ENCODE data around the gene HBEGF.

The HBEGF gene

DNA sequence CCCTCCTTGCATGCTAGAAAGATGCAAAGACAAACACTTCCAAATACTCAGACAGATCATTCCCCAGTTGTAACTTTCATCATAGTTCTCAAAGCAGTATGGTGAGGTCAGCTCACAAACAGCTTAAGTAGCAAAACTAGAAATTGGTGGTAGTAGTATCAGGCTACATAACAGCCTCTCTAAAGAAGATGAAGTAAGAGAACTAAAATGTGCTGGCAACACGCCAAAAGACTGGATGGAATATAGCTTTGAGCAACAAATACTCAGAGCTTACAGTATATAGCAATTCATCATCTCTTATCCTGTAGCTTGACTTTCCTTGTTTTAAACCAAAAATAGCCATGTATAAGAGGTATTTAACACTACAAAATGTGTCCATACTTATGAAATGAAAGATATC is 51.0 kb downstream of the HBEGF start:
- Histone ChIP-seq H2AFZ (ENCODE audit: low read depth, low read length) (no peak overlapping the region), H3K4me3 (ENCODE audit: low read depth in 1 of 2, low read length in 2 of 2) (no peak overlapping the region), H3K9ac (ENCODE audit: low read depth, low read length) (no peak overlapping the region), H3K27me3 (ENCODE audit: insufficient read depth, low read length, poor library complexity) (no peaks in the 10 kb centered on the region), H3K9me3 (ENCODE audit: insufficient read depth, low read length, severe bottlenecking) (no peaks in the 10 kb centered on the region), H3K36me3 (ENCODE audit: insufficient read depth, low read length) (peaks cover 24% of the 10 kb centered on the region), H3K79me2 (ENCODE audit: insufficient read depth, low read length) (peaks cover 94% of the 10 kb centered on the region), H3K4me2 (ENCODE audit: insufficient read depth, low read length) (no peak overlapping the region), H3K4me1 (ENCODE audit: insufficient read depth, low read length) (peaks cover 19% of the 10 kb centered on the region), H3K27ac (ENCODE audit: low read length) (no peak overlapping the region), H4K20me1 (ENCODE audit: insufficient read depth, low read length) (peaks cover 5% of the 10 kb centered on the region; the same call in 1 of the 2 replicates)
- TF ChIP-seq EZH2 (IDR thresholded peaks at IDR 0.05; ENCODE audit: borderline replicate concordance, low read depth, low read length, severe bottlenecking), result no peak
- TF ChIP-seq CTCF (IDR thresholded peaks at IDR 0.05; ENCODE audit: borderline replicate concordance, extremely low read depth, low read length, poor library complexity, severe bottlenecking), result no peak
- no peak for DNase-seq
- peak; percentile 22; the same call in 1 of the 3 replicates for ATAC-seq (ENCODE audit: insufficient read depth, low read depth)

GRCh38 chr5:140294753-140295152 is 51.6 kb downstream of the HBEGF start:
- H3K4me3 ChIP-seq (ENCODE audit: low read depth in 1 of 2, low read length in 2 of 2), result no peak overlapping the region
- H3K36me3 ChIP-seq (ENCODE audit: insufficient read depth, low read length), result peaks cover 18% of the 10 kb centered on the region; the same call in 1 of the 2 replicates
- H4K20me1 ChIP-seq (ENCODE audit: insufficient read depth, low read length), result peaks cover 11% of the 10 kb centered on the region
- no peak for DNase-seq
- peaks cover 14% of the 10 kb centered on the region for H3K4me1 ChIP-seq (ENCODE audit: insufficient read depth, low read length)
- no peak overlapping the region for H2AFZ ChIP-seq (ENCODE audit: low read depth, low read length)
- H3K9ac ChIP-seq (ENCODE audit: low read depth, low read length), result no peak overlapping the region
- ATAC-seq (ENCODE audit: insufficient read depth, low read depth), result no peak
- no peak for TF ChIP-seq EZH2 (IDR thresholded peaks at IDR 0.05; ENCODE audit: borderline replicate concordance, low read depth, low read length, severe bottlenecking)
- TF ChIP-seq CTCF (IDR thresholded peaks at IDR 0.05; ENCODE audit: borderline replicate concordance, extremely low read depth, low read length, poor library complexity, severe bottlenecking), result no peak
- H3K27me3 ChIP-seq (ENCODE audit: insufficient read depth, low read length, poor library complexity), result no peaks in the 10 kb centered on the region
- H3K27ac ChIP-seq (ENCODE audit: low read length), result no peak overlapping the region
- H3K79me2 ChIP-seq (ENCODE audit: insufficient read depth, low read length), result peaks cover 94% of the 10 kb centered on the region
- no peak overlapping the region for H3K4me2 ChIP-seq (ENCODE audit: insufficient read depth, low read length)
- no peaks in the 10 kb centered on the region for H3K9me3 ChIP-seq (ENCODE audit: insufficient read depth, low read length, severe bottlenecking)

GRCh38 chr5:140293849-140294100 is 52.6 kb downstream of the HBEGF start:
- no peaks in the 10 kb centered on the region for H3K9me3 ChIP-seq (ENCODE audit: insufficient read depth, low read length, severe bottlenecking)
- DNase-seq (no peak), ATAC-seq (ENCODE audit: insufficient read depth, low read depth) (no peak)
- TF ChIP-seq EZH2 (IDR thresholded peaks at IDR 0.05; ENCODE audit: borderline replicate concordance, low read depth, low read length, severe bottlenecking) (no peak), CTCF (IDR thresholded peaks at IDR 0.05; ENCODE audit: borderline replicate concordance, extremely low read depth, low read length, poor library complexity, severe bottlenecking) (no peak)
- 0 out of 2 replicates have a peak overlapping the region, but pooled peaks have one; percentile 0 for H3K27ac ChIP-seq (ENCODE audit: low read length)
- H3K4me3 ChIP-seq (ENCODE audit: low read depth in 1 of 2, low read length in 2 of 2), result no peak overlapping the region
- H3K4me2 ChIP-seq (ENCODE audit: insufficient read depth, low read length), result no peak overlapping the region; the same call in 1 of the 2 replicates
- peaks cover 10% of the 10 kb centered on the region; the same call in 1 of the 2 replicates for H3K36me3 ChIP-seq (ENCODE audit: insufficient read depth, low read length)
- H3K79me2 ChIP-seq (ENCODE audit: insufficient read depth, low read length), result peaks cover 97% of the 10 kb centered on the region
- H2AFZ ChIP-seq (ENCODE audit: low read depth, low read length), result no peak overlapping the region
- no peaks in the 10 kb centered on the region for H3K27me3 ChIP-seq (ENCODE audit: insufficient read depth, low read length, poor library complexity)
- peaks cover 14% of the 10 kb centered on the region for H3K4me1 ChIP-seq (ENCODE audit: insufficient read depth, low read length)
- peaks cover 15% of the 10 kb centered on the region for H4K20me1 ChIP-seq (ENCODE audit: insufficient read depth, low read length)
- no peak overlapping the region for H3K9ac ChIP-seq (ENCODE audit: low read depth, low read length)

Data from DND-41 (cell line).